CD4-positive, alpha-beta memory T cell (primary cell): ENCODE results near the gene KRT71. TPM values are rescaled to one million over a fixed set of nuclear protein-coding genes. Genes with fewer than 3 reads are reported as not detected.
A peak's percentile ranks its signal among the peaks of the same experiment; 100 is the strongest.

Experiments used
- CTCF ChIA-PET: fragments of 350-600 bp; sonication (Branson Sonifier 250); formaldehyde crosslinking; loops from one replicate; lab custom pipeline; 2021; ENCODE audit warnings: inconsistent platforms; ENCODE audit not compliant: partially characterized antibody; lab: Charles Lee
- POLR2A ChIA-PET: fragments of 350-600 bp; sonication (Branson Sonifier 250); formaldehyde crosslinking; loops from one replicate; lab custom pipeline; 2021; ENCODE audit not compliant: partially characterized antibody; lab: Charles Lee
- DNase-seq, 5 donors: peaks; one replicate each; pipeline versions ENCODE4 v3.0.0 to v3.0.0-alpha.2; 2020 to 2022; ENCODE audit warnings: mixed read lengths in 1 of 5
- H3K27ac ChIP-seq: one replicate; pipeline ENCODE4 v1.7.0; 2013; ENCODE audit warnings: low read depth, low read length
- H3K27me3 ChIP-seq: 2 replicates; pipeline ENCODE4 v1.7.0; 2013; ENCODE audit warnings: mild to moderate bottlenecking, low read length, moderate library complexity; ENCODE audit not compliant: insufficient read depth
- H3K36me3 ChIP-seq: 2 replicates; pipeline ENCODE4 v1.7.0; 2013; ENCODE audit warnings: mild to moderate bottlenecking, low read length, moderate library complexity; ENCODE audit not compliant: insufficient read depth
- H3K4me1 ChIP-seq: 2 replicates; pipeline ENCODE4 v1.7.0; 2013; ENCODE audit warnings: mild to moderate bottlenecking, low read length, moderate library complexity; ENCODE audit not compliant: insufficient read depth
- H3K4me3 ChIP-seq, 2 donors: one replicate each; pipeline ENCODE4 v1.7.0; 2013; ENCODE audit warnings: low read length in 2 of 2, mild to moderate bottlenecking in 1 of 2
- H3K9me3 ChIP-seq, 2 donors: one replicate each; pipeline ENCODE4 v1.7.0; 2013; ENCODE audit warnings: low read length in 2 of 2, control low read depth in 1 of 2; ENCODE audit not compliant: control insufficient read depth in 1 of 2
- H3K27ac Mint-ChIP-seq, 7 donors: one replicate each; pipeline ENCODE4 v1.8.0; 2020 to 2021; ENCODE audit warnings: mixed read lengths in 7 of 7, mild to moderate bottlenecking in 6 of 7, inconsistent platforms in 3 of 7, moderate library complexity in 3 of 7
- H3K27me3 Mint-ChIP-seq, 2 donors: one replicate each; pipeline ENCODE4 v1.8.0; 2020 to 2021; ENCODE audit warnings: mixed read lengths in 2 of 2
- H3K36me3 Mint-ChIP-seq, 2 donors: one replicate each; pipeline ENCODE4 v1.8.0; 2020 to 2021; ENCODE audit warnings: mixed read lengths in 2 of 2, inconsistent platforms in 1 of 2, mild to moderate bottlenecking in 1 of 2
- H3K4me1 Mint-ChIP-seq, 4 donors: one replicate each; pipeline ENCODE4 v1.8.0; 2020 to 2021; ENCODE audit warnings: mixed read lengths in 4 of 4, mild to moderate bottlenecking in 1 of 4
- H3K4me3 Mint-ChIP-seq, 8 donors: one replicate each; pipeline ENCODE4 v1.8.0; 2020 to 2021; ENCODE audit warnings: mixed read lengths in 8 of 8, mild to moderate bottlenecking in 7 of 8, moderate library complexity in 6 of 8, inconsistent platforms in 3 of 8
- H3K9me3 Mint-ChIP-seq, 8 donors: one replicate each; pipeline ENCODE4 v1.8.0; 2020 to 2021; ENCODE audit warnings: mixed read lengths in 8 of 8, mild to moderate bottlenecking in 5 of 8, inconsistent platforms in 3 of 8, moderate library complexity in 1 of 8
- intact Hi-C: fragments of 100-400 bp; cut with micrococcal nuclease; formaldehyde crosslinking; loops from one replicate; pipeline ENCODE4 v1.15.1; 2023
- polyA plus RNA-seq, 2 donors: library from polyadenylated mRNA; unstranded; fragments of 300-500 nt; fragmentation: Illumina TruSeq; gene quantifications; one replicate each; pipeline ENCODE4 v1.2.3, GENCODE V29; 2021
- total RNA-seq, 2 experiments: library from RNA; stranded (reverse); gene quantifications; one replicate each; pipeline ENCODE4 v1.2.3, GENCODE V29; 2021

KRT71 gene
- total and polyA plus RNA-seq, 4 experiments from 2014 or later: not detected

DNA sequence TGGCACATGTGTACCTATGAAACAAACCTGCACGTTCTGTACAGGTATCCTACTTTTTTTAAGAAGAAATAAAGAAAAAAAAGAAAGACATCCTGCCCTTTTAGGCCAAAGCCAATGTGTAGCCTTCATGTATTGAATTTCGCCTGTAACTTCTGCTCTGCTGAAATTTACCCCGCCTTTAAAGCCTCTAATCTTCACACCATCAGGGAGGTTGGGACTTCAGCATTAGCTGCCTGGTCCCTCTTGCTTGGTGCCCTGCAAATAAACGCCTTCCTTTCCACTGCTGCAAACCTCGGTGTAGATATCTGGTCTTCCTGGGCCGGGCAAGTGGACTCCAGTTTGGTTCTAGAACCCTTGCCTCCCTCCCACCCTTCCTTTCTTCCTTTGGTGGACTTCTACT, 2.6 kb upstream of the KRT71 start:
- H3K36me3 Mint-ChIP-seq: no peaks in the 10 kb centered on the region
- Histone ChIP-seq H3K36me3 (no peaks in the 10 kb centered on the region), H3K27ac (no peak overlapping the region), H3K9me3 (no peaks in the 10 kb centered on the region), H3K4me1 (no peaks in the 10 kb centered on the region), H3K4me3 (no peak overlapping the region), H3K27me3 (no peaks in the 10 kb centered on the region)
- peaks cover 9 to 10% of the 10 kb centered on the region in 2 donors for H3K27me3 Mint-ChIP-seq
- H3K9me3 Mint-ChIP-seq: no peaks in the 10 kb centered on the region
- intact Hi-C loops: no loop called here
- H3K4me1 Mint-ChIP-seq: peaks cover 0 to 14% (median 8%) of the 10 kb centered on the region in 4 donors
- no peak overlapping the region for H3K27ac Mint-ChIP-seq
- H3K4me3 Mint-ChIP-seq: no peak overlapping the region
- peak in 4 of 5 donors; percentile 5 to 19 (median 12) for DNase-seq
- POLR2A ChIA-PET: no interaction called here
- CTCF ChIA-PET: interaction anchor here (1.7 kb wide), 1 partner anchor 324 kb away, joined by 5 read pairs; no protein-coding TSS in a partner anchor

DNA sequence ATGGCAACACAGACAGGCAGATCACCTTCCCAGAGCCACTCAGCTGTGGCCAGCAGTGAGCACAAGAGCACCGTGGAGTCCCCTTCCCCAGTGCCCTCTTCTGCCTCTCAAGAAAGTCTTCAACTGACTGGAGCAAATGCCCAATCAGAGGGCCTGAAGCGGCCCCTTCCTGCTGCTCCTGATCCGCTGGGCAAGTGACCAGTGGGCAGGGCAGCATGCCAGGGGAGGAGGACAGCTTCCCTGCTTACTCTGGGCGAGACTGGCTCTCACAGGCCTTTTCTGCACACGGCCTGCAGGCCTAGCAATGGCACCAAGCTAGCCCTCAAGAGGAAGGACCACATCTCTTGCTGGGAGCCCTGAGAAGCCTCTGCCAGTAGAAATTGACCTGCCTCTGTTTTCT, 890 bp downstream of the KRT71 start:
- Mint-ChIP-seq H3K9me3 (no peaks in the 10 kb centered on the region), H3K4me1 (peaks cover 0 to 14% (median 8%) of the 10 kb centered on the region in 4 donors), H3K4me3 (no peak overlapping the region), H3K27me3 (peaks cover 6 to 16% of the 10 kb centered on the region in 2 donors), H3K27ac (no peak overlapping the region), H3K36me3 (no peaks in the 10 kb centered on the region)
- DNase-seq: no peak
- Histone ChIP-seq H3K27me3 (no peaks in the 10 kb centered on the region), H3K9me3 (no peaks in the 10 kb centered on the region), H3K4me1 (no peaks in the 10 kb centered on the region), H3K36me3 (no peaks in the 10 kb centered on the region), H3K27ac (no peak overlapping the region), H3K4me3 (no peak overlapping the region)
- CTCF ChIA-PET: no interaction called here
- intact Hi-C loops: no loop called here
- POLR2A ChIA-PET: no interaction called here

DNA sequence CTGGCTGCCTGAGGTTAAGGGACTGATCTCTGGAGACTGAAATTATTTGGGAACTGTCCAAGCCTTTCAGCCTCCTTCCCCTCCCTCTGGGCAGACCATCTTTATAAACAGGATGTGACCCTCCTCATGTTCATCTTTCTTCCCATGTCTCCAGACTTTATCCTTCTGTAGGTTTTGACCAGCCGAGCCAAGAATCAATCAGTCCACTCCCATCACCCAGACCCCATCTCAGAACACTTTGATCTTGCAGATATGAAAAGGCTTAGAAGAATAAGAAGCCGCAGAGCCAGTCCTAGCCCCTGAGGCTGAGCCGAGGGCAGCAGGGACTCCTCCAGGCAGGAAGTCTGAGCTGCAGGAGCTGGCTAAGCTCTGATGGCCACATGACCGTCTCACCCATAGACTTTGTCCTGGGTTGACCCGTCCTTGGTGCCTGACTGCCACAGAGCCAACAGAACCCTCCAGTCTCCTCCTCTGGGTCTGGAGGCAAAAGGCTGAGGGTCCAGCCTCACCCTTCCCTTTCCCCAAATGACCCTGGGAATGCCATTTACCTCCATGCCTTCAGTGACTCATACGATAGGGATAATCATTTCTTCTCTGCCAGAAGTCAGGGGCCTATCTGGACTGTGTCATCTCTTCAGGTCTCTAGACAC, 1.6 kb downstream of the KRT71 start:
- H3K4me3 ChIP-seq: no peak overlapping the region
- Mint-ChIP-seq H3K4me1 (peaks cover 0 to 14% (median 7%) of the 10 kb centered on the region in 4 donors), H3K9me3 (no peaks in the 10 kb centered on the region), H3K27ac (no peak overlapping the region), H3K4me3 (no peak overlapping the region), H3K36me3 (no peaks in the 10 kb centered on the region), H3K27me3 (peaks cover 6 to 20% of the 10 kb centered on the region in 2 donors)
- no peak for DNase-seq
- H3K9me3 ChIP-seq: no peaks in the 10 kb centered on the region
- no peak overlapping the region for H3K27ac ChIP-seq
- ChIA-PET CTCF (no interaction called here), POLR2A (no interaction called here)
- no peaks in the 10 kb centered on the region for H3K4me1 ChIP-seq
- H3K36me3 ChIP-seq: no peaks in the 10 kb centered on the region
- intact Hi-C loops: no loop called here
- H3K27me3 ChIP-seq: no peaks in the 10 kb centered on the region

DNA sequence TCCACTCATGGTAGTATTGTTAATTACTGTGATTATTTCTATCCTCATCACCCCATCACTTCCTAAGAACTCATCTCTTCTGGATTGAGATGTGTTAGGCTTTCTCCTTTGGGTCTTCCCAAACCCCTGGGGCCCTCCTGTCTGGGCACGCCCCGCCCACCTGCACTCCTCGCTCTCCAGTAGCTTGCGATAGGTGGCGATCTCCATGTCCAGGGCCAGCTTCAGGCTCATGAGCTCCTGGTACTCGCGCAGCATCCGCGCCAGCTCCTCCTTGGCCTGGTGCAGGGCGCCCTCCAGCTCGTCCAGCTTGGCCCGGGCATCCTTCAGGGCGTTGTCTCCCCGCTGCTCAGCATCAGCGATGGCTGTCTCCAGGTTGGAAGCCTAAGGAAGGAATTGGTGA, 6.8 kb downstream of the KRT71 start:
- H3K4me3 Mint-ChIP-seq: no peak overlapping the region
- H3K27ac Mint-ChIP-seq: no peak overlapping the region
- Histone ChIP-seq H3K4me1 (no peaks in the 10 kb centered on the region), H3K9me3 (no peaks in the 10 kb centered on the region), H3K36me3 (no peaks in the 10 kb centered on the region), H3K27me3 (no peaks in the 10 kb centered on the region), H3K27ac (no peak overlapping the region), H3K4me3 (no peak overlapping the region)
- H3K9me3 Mint-ChIP-seq: no peaks in the 10 kb centered on the region
- H3K36me3 Mint-ChIP-seq: no peaks in the 10 kb centered on the region
- H3K4me1 Mint-ChIP-seq: no peaks in the 10 kb centered on the region
- H3K27me3 Mint-ChIP-seq: peaks cover 4 to 21% of the 10 kb centered on the region in 2 donors
- CTCF ChIA-PET: no interaction called here
- POLR2A ChIA-PET: no interaction called here
- intact Hi-C loops: no loop called here
- DNase-seq: no peak

- Histone ChIP-seq H3K27ac (no peak overlapping the region), H3K4me1 (no peaks in the 10 kb centered on the region), H3K36me3 (no peaks in the 10 kb centered on the region), H3K27me3 (no peaks in the 10 kb centered on the region), H3K9me3 (no peaks in the 10 kb centered on the region), H3K4me3 (no peak overlapping the region)
- Mint-ChIP-seq H3K36me3 (no peaks in the 10 kb centered on the region), H3K27ac (no peak overlapping the region), H3K27me3 (peaks cover 4 to 14% of the 10 kb centered on the region in 2 donors), H3K4me3 (no peak overlapping the region), H3K9me3 (no peaks in the 10 kb centered on the region), H3K4me1 (no peaks in the 10 kb centered on the region)
- POLR2A ChIA-PET: no interaction called here
- CTCF ChIA-PET: no interaction called here
- intact Hi-C loops: no loop called here
- no peak for DNase-seq
These were observed 8.7 kb downstream of the KRT71 start for GRCh38 chr12:52543985-52544883.

DNA sequence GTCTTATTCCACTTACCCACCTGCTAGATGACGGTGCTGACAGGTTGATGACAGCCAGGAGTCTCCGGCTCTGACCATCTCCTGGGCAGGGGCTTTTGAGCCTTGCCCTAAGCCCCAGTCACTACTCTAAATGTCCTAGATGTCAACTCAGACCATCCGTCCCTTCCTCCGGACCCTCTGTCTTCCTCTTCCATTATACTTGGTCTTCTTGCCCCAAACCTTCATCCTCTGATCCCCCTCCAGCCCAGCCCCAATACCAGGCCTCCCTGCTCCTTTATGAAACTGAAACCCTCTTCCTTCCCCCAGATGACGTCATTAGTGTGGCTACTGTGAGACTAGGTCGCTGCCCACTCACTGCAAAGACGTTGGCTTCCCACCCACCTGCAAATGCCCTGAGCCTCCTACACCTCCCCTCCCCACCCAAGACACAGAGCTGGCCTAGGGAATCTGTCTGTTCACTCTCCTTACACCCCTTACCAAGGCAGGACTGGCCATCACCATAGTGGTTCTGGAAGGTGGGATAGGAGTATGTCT, 10.1 kb downstream of the KRT71 start:
- no peaks in the 10 kb centered on the region for H3K9me3 ChIP-seq
- ChIA-PET CTCF (no interaction called here), POLR2A (no interaction called here)
- Mint-ChIP-seq H3K27ac (peak overlapping the region in 2 of 7 donors; percentile 12 to 81), H3K36me3 (no peaks in the 10 kb centered on the region), H3K27me3 (peaks cover 4 to 11% of the 10 kb centered on the region in 2 donors), H3K4me1 (no peaks in the 10 kb centered on the region), H3K9me3 (no peaks in the 10 kb centered on the region), H3K4me3 (no peak overlapping the region)
- no peak overlapping the region for H3K4me3 ChIP-seq
- no peaks in the 10 kb centered on the region for H3K27me3 ChIP-seq
- H3K27ac ChIP-seq: no peak overlapping the region
- intact Hi-C loops: no loop called here
- DNase-seq: no peak
- H3K4me1 ChIP-seq: no peaks in the 10 kb centered on the region
- H3K36me3 ChIP-seq: no peaks in the 10 kb centered on the region

DNA sequence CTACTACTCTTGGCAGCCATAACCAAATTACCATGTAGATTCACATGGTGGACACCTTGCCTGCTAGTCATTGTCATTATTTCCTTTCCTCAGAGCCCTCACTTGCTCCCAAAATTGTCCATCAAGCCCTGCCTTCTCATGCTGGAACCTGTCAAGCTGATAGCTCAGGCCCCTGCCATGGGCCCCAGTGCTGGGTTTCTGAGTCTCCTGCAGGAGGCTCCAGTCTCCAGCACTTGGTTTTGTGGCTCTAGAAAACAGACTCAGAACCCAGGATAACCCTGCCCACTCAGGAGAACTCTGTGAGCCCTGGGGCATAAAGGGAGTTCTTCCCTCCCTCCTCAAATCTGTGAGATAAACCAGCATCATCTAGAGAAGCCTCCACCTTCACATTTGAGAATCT, 10.8 kb downstream of the KRT71 start:
- peak overlapping the region in 1 of 7 donors; percentile 25 for H3K27ac Mint-ChIP-seq
- H3K4me1 Mint-ChIP-seq: no peaks in the 10 kb centered on the region
- CTCF ChIA-PET: no interaction called here

More for the DNA sequence above, 10.8 kb downstream of the KRT71 start:
- no peaks in the 10 kb centered on the region for H3K36me3 ChIP-seq
- POLR2A ChIA-PET: no interaction called here
- H3K4me3 ChIP-seq: no peak overlapping the region
- no peaks in the 10 kb centered on the region for H3K9me3 ChIP-seq
- peaks cover 4 to 9% of the 10 kb centered on the region in 2 donors for H3K27me3 Mint-ChIP-seq
- no peaks in the 10 kb centered on the region for H3K4me1 ChIP-seq
- DNase-seq: no peak
- no peak overlapping the region for H3K4me3 Mint-ChIP-seq
- intact Hi-C loops: no loop called here
- H3K27me3 ChIP-seq: no peaks in the 10 kb centered on the region
- no peaks in the 10 kb centered on the region for H3K9me3 Mint-ChIP-seq
- H3K27ac ChIP-seq: no peak overlapping the region
- no peaks in the 10 kb centered on the region for H3K36me3 Mint-ChIP-seq
